Measurements from ENCODE around the gene MAGEA2. TPM values are rescaled to one million over a fixed set of nuclear protein-coding genes. Genes with fewer than 3 reads are reported as not detected.

The MAGEA2 gene
- total and polyA plus RNA-seq, 2 of the 8 experiments (the other 6 are each of a cell fraction or from before 2014, with no cell fraction given), result 0.77 TPM; not detected in 1

GRCh38 chrX:152798945-152799344 lies 45.3 kb upstream of the MAGEA2 start:
- Histone ChIP-seq H4K5ac (ENCODE audit: insufficient read length, low read depth, low read length) (no peak overlapping the region), H3K23ac (ENCODE audit: insufficient read length) (no peak overlapping the region)

More at GRCh38 chrX:152798945-152799344, 45.3 kb upstream of the MAGEA2 start:
- Histone ChIP-seq H3K56ac (replicated peaks; ENCODE audit: insufficient read length, low read depth, low read length) (no peak overlapping the region), H3K4me2 (ENCODE audit: insufficient read depth in 1 of 2, low read depth in 2 of 2, low read length in 2 of 2) (no peak overlapping the region), H4K91ac (replicated peaks; ENCODE audit: insufficient read length, low read length) (no peak overlapping the region), H3K4me3 (ENCODE audit: extremely low read depth in 1 of 4, insufficient read depth in 2 of 4, low read depth in 3 of 4, low read length in 4 of 4) (no peak overlapping the region), H2BK5ac (ENCODE audit: low read depth, low read length) (no peak overlapping the region), H3K18ac (ENCODE audit: extremely low read depth, low read length) (no peak overlapping the region), H2BK15ac (ENCODE audit: low read length) (no peak overlapping the region), H3K4ac (replicated peaks; ENCODE audit: insufficient read length, low read depth, low read length) (no peak overlapping the region), H2BK120ac (replicated peaks; ENCODE audit: low read depth, low read length) (no peak overlapping the region), H2AK5ac (ENCODE audit: low read depth, low read length) (no peak overlapping the region), H3K9ac (replicated peaks in 1 of 4; ENCODE audit: extremely low read depth in 1 of 4, low read depth in 3 of 4, low read length in 3 of 4) (no peak overlapping the region), H2BK20ac (ENCODE audit: low read length) (no peak overlapping the region), H3K79me1 (ENCODE audit: low read depth, low read length) (no peaks in the 10 kb centered on the region), H3K23me2 (ENCODE audit: low read depth, low read length) (no peaks in the 10 kb centered on the region), H3K14ac (ENCODE audit: insufficient read length) (no peak overlapping the region), H3K4me1 (replicated peaks in 1 of 4; ENCODE audit: control insufficient read depth in 3 of 4, insufficient read depth in 4 of 4, low read length in 3 of 4) (no peaks in the 10 kb centered on the region), H3K79me2 (ENCODE audit: control insufficient read depth in 1 of 2, insufficient read depth in 2 of 2, low read length in 2 of 2) (no peaks in the 10 kb centered on the region), H3K36me3 (ENCODE audit: control insufficient read depth in 2 of 4, insufficient read depth in 4 of 4, low read length in 3 of 4) (no peaks in the 10 kb centered on the region), H4K8ac (ENCODE audit: extremely low read depth, insufficient read depth, low read length) (no peak overlapping the region), H4K20me1 (replicated peaks in 1 of 2; ENCODE audit: control insufficient read depth in 1 of 2, insufficient read depth in 2 of 2, low read length in 2 of 2) (no peaks in the 10 kb centered on the region), H3K9me3 (ENCODE audit: insufficient read depth in 2 of 2, low read depth in 1 of 2, low read length in 1 of 2) (no peaks in the 10 kb centered on the region), H3K27ac (ENCODE audit: low read depth, low read length) (no peak overlapping the region), H3K27me3 (replicated peaks in 1 of 4; ENCODE audit: control insufficient read depth in 3 of 4, extremely low read depth in 1 of 4, insufficient read depth in 3 of 4, low read length in 3 of 4) (no peaks in the 10 kb centered on the region), H2AFZ (ENCODE audit: low read length) (no peak overlapping the region), H2BK12ac (ENCODE audit: low read depth, low read length) (no peak overlapping the region)
- POLR2A ChIA-PET (ENCODE audit: partially characterized antibody), result interaction anchor here (0.7 kb wide), 1 partner anchor 1039 kb away, joined by 3 read pairs; no protein-coding TSS in a partner anchor
- FAIRE-seq (no peak), DNase-seq (ENCODE audit: low read depth in 1 of 2, low spot score in 2 of 2) (no peak)
- CTCF ChIA-PET (ENCODE audit: partially characterized antibody), result interaction anchor here (1.9 kb wide), 1 partner anchor 19 kb away, joined by 6 read pairs; no protein-coding TSS in a partner anchor
- WGBS, 2 experiments (ENCODE audit: extremely low coverage in 1 of 2, insufficient coverage in 1 of 2, insufficient read length in 1 of 2, insufficient replicate concordance in 2 of 2, low coverage in 1 of 2, low lambda C conversion rate in 2 of 2, missing lambda C conversion rate in 1 of 2), result 50% methylated on average over 1 of the region's 1 CpG; no CpG with 5 or more reads in 1 of the 2 experiments
- TF ChIP-seq SP4 (IDR thresholded peaks at IDR 0.05; ENCODE audit: low read length) (no peak), SUZ12 (IDR thresholded peaks at IDR 0.05; ENCODE audit: low read length) (no peak), CTCF (IDR thresholded peaks at IDR 0.05; ENCODE audit: control extremely low read depth in 1 of 3, insufficient read depth in 1 of 3, low read depth in 1 of 3, low read length in 3 of 3) (no peak), SIN3A (conservative IDR thresholded peaks at IDR 0.05 in 1 of 2, IDR thresholded peaks at IDR 0.05 in 1 of 2; ENCODE audit: low read depth in 1 of 2, low read length in 2 of 2) (no peak), POLR2A (IDR thresholded peaks at IDR 0.05; ENCODE audit: control extremely low read depth in 1 of 2, low read depth in 2 of 2, low read length in 2 of 2) (no peak), KDM4A (IDR thresholded peaks at IDR 0.05; ENCODE audit: low read depth, low read length, severe bottlenecking) (no peak), JUND (IDR thresholded peaks at IDR 0.05; ENCODE audit: low read length) (no peak), NANOG (IDR thresholded peaks at IDR 0.05; ENCODE audit: insufficient read depth, low read depth, low read length, poor library complexity, severe bottlenecking) (no peak), RAD21 (IDR thresholded peaks at IDR 0.05 in 1 of 2, conservative IDR thresholded peaks at IDR 0.05 in 1 of 2; ENCODE audit: low read depth in 2 of 2, low read length in 2 of 2) (no peak), CEBPB (IDR thresholded peaks at IDR 0.05; ENCODE audit: low read depth, low read length) (no peak), TBP (IDR thresholded peaks at IDR 0.05; ENCODE audit: low read depth, low read length) (no peak), SRF (IDR thresholded peaks at IDR 0.05; ENCODE audit: low read depth, low read length) (no peak)
